H7 (cell line): ENCODE data around the gene COMMD10. TPM values are rescaled to one million over a fixed set of nuclear protein-coding genes. Genes with fewer than 3 reads are reported as not detected.

Source experiments
- DNase-seq: peaks from one replicate; pipeline ENCODE4 v3.0.0; 2012
- H3K27me3 ChIP-seq: 2 replicates; pipeline ENCODE4 v1.6.0; 2011; ENCODE audit warnings: mild to moderate bottlenecking, low read length; ENCODE audit not compliant: control insufficient read depth, insufficient read depth
- H3K36me3 ChIP-seq: replicated peaks from 2 replicates; pipeline ENCODE4 v1.5.1; 2011; ENCODE audit warnings: low read length; ENCODE audit not compliant: control insufficient read depth, insufficient read depth
- H3K4me3 ChIP-seq: 2 replicates; pipeline ENCODE4 v1.5.1; 2011; ENCODE audit warnings: low read depth, mild to moderate bottlenecking, control low read depth, low read length, moderate library complexity; ENCODE audit not compliant: insufficient read depth
- total RNA-seq: library from RNA; depleted of rRNA; stranded (reverse); fragments of >200 nt; shearing (Covaris generic); gene quantifications from 2 replicates; pipeline ENCODE4 v1.2.3, GENCODE V29; 2014; rRNA removed

The COMMD10 gene
- 47.3 and 59.2 TPM in 2 replicates for total RNA-seq

GRCh38 chr5:116084871-116085715 lies at the start of gene COMMD10:
Gene COMMD10 (plus strand): TSS chr5:116085025.
- no peaks in the 10 kb centered on the region for H3K36me3 ChIP-seq
- H3K4me3 ChIP-seq, result peak within 1 kb of the TSS; percentile 87
- no peaks in the 10 kb centered on the region for H3K27me3 ChIP-seq
- DNase-seq, result peak; percentile 83

- no peak for DNase-seq
- H3K36me3 ChIP-seq, result no peaks in the 10 kb centered on the region
- no peaks in the 10 kb centered on the region for H3K27me3 ChIP-seq
- H3K4me3 ChIP-seq, result no peak overlapping the region
Observed at GRCh38 chr5:116035123-116035522, 49.7 kb upstream of the COMMD10 start.

- DNase-seq, result no peak
- no peak overlapping the region for H3K4me3 ChIP-seq
- H3K27me3 ChIP-seq, result no peaks in the 10 kb centered on the region
- H3K36me3 ChIP-seq, result no peaks in the 10 kb centered on the region
Observed at GRCh38 chr5:116037236-116037822, 47.5 kb upstream of the COMMD10 start.

DNA sequence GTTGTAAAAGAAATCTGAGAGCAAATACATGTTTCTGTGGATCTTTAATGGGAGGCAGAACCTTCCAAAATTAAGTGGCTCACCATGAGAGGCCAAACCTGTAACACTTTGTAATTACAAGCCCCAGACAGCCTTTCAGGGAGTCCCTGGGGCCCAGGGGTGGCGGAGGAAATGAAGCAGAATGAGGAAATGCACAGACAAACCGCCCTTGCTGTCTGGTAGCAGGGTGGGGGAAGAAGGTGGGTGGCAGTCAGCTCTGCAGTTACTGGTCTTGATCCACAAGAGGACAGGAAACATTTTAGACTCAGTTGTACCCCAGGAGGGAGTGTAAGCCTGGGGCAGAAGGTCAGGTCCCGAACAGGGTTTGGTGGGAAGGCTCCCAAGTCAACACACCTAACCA lies 46.0 kb upstream of the COMMD10 start:
- no peak overlapping the region for H3K4me3 ChIP-seq
- H3K36me3 ChIP-seq, result no peaks in the 10 kb centered on the region
- H3K27me3 ChIP-seq, result no peaks in the 10 kb centered on the region
- DNase-seq, result no peak

DNA sequence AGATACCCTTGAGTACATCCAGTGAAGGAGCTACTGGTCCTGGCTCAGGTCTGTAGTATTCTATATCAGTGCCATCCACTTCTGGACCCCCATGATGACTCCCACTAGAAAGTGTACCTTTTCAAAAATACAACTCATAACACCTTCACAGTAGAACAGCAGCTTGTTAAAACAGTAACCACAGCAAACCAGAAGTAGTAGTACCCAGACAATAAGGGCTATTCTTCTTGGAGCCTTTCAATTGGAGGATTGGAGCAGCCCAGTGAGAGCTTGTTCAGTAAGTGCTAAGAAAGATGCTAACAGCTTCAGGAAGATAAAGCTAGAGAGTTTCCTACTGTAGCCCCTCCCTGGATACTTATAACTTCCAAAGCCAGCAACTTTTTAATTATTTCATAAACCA lies 42.5 kb upstream of the COMMD10 start:
- no peaks in the 10 kb centered on the region for H3K27me3 ChIP-seq

DNA sequence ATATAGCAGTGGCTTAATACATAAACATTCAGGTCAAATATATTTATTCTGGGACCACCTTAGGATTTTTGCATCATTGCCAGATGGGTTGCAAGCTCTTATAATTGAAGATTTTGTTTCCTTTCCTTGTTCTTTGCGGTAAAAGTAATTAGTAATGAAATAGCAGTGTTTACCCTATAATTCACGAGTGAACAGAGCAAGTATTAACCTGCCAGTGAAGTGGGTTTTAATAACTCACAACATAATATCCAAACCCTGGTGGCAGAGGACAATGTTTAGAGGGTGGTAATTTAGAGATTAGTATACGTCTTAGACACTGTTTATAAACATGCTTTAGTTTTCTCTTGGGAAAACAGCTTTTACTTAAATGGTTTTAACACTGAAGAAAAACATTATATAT lies 40.8 kb upstream of the COMMD10 start:
- DNase-seq, result no peak
- no peaks in the 10 kb centered on the region for H3K27me3 ChIP-seq

More for the DNA sequence above, 42.5 kb upstream of the COMMD10 start:
- no peaks in the 10 kb centered on the region for H3K36me3 ChIP-seq
- DNase-seq, result no peak
- no peak overlapping the region for H3K4me3 ChIP-seq

GRCh38 chr5:116045821-116046220 lies 39.0 kb upstream of the COMMD10 start:
- Histone ChIP-seq H3K4me3 (no peak overlapping the region), H3K36me3 (no peaks in the 10 kb centered on the region), H3K27me3 (no peaks in the 10 kb centered on the region)
- DNase-seq, result no peak

More for the DNA sequence above, 40.8 kb upstream of the COMMD10 start:
- Histone ChIP-seq H3K36me3 (no peaks in the 10 kb centered on the region), H3K4me3 (no peak overlapping the region)

- no peak for DNase-seq
- Histone ChIP-seq H3K36me3 (no peaks in the 10 kb centered on the region), H3K27me3 (no peaks in the 10 kb centered on the region), H3K4me3 (no peak overlapping the region)
Observed at GRCh38 chr5:116046261-116046660, 38.6 kb upstream of the COMMD10 start.

DNA sequence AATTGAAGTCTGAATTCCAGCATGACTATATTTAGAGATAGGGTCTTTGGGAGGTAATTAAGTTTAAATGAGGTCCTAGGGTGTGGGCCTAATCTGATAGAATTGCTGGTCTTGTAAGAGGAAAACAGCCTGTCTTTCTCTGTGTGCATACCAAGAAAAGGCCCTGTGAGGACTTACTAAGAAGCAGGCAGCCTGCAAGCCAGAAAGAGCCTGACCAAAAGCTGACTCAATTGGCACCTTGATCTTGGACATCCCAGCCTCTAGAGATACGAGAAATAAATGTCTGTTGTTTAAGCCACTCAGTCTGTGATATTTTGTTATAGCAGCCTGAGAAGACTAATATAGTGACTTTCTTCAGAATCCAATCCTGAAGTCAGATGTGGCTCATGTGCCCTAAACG lies 38.0 kb upstream of the COMMD10 start:
- Histone ChIP-seq H3K4me3 (no peak overlapping the region), H3K36me3 (no peaks in the 10 kb centered on the region), H3K27me3 (no peaks in the 10 kb centered on the region)
- DNase-seq, result no peak

- no peak overlapping the region for H3K4me3 ChIP-seq
- no peaks in the 10 kb centered on the region for H3K27me3 ChIP-seq
- no peaks in the 10 kb centered on the region for H3K36me3 ChIP-seq
- no peak for DNase-seq
Observed at GRCh38 chr5:116058346-116058936, 26.4 kb upstream of the COMMD10 start.

DNA sequence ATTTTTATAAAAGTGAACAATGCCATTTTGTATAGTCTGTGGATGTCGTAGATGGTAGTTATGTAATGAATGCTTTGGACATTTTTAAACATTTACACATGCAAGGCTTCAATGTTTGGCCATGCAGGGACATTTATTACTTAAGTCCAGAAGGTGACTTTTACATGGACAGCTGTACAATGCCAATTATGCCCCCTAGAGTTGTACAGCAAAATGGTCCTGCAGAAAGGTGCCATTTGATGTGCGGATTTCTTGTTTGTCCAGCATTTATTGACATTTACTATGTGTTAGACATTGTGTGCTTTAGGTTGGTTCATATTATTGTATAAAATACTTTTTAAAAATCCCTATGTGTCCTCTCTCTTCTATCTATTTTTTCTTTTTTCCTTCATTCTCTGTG lies 22.5 kb upstream of the COMMD10 start:
- DNase-seq, result no peak
- H3K27me3 ChIP-seq, result no peaks in the 10 kb centered on the region
- H3K36me3 ChIP-seq, result no peaks in the 10 kb centered on the region
- no peak overlapping the region for H3K4me3 ChIP-seq

DNA sequence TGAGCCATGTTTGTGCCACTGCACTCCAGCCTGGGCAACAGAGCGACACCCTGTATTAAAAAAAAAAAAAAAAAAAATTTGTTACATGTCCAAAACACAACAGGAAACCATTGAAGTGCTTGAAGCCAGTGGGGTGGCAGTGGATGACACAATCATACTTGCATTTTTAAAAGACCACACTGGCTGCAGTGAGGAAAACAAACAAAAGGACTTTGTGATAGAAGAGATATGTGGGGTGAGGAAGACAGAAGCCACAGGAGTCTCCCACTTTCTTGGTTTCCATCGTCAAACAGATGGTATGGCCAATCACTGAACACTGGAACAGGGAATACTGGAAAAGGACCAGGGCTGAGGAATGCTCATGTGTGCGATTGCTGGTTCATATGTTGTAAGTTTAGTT lies 20.9 kb upstream of the COMMD10 start:
- Histone ChIP-seq H3K4me3 (no peak overlapping the region), H3K27me3 (no peaks in the 10 kb centered on the region), H3K36me3 (no peaks in the 10 kb centered on the region)
- DNase-seq, result no peak

DNA sequence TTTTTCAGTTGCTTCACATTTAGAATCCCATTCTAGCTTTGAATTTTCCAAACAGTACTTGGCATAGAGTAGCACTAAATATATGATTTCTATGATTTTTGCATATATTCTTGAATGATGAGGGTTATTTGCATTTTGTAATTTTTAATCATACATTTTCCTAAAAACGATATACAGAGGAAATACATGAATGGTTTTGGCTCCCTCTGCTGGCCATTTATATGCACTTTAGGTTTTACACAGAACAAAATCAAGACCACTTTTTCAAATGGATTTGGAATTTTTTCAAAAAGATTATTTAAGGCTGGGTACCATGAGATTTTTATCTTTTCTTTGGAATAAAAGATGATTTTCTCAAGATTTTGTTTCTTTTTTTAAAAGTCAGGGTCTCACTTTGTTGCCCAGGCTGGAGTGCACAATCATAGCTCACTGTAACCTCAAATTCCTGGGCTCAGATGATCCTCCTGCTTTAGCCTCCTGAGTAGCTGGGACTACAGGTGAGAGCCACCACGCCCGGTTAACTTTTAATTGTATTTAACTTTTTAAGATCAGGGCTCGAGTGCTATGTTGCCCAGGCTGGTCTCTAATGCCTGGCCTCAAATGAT lies 16.7 kb upstream of the COMMD10 start:
- DNase-seq, result peak; percentile 15
- Histone ChIP-seq H3K27me3 (no peaks in the 10 kb centered on the region), H3K4me3 (no peak overlapping the region), H3K36me3 (no peaks in the 10 kb centered on the region)

GRCh38 chr5:116071211-116071610 lies 13.6 kb upstream of the COMMD10 start:
- Histone ChIP-seq H3K36me3 (no peaks in the 10 kb centered on the region), H3K27me3 (no peaks in the 10 kb centered on the region), H3K4me3 (no peak overlapping the region)
- DNase-seq, result no peak
